ENCODE measurements around the gene BEAN1. TPM values are rescaled to one million over a fixed set of nuclear protein-coding genes. Genes with fewer than 3 reads are reported as not detected.

The BEAN1 gene
- total RNA-seq, 1 experiment from 2014 or later = not detected

DNA sequence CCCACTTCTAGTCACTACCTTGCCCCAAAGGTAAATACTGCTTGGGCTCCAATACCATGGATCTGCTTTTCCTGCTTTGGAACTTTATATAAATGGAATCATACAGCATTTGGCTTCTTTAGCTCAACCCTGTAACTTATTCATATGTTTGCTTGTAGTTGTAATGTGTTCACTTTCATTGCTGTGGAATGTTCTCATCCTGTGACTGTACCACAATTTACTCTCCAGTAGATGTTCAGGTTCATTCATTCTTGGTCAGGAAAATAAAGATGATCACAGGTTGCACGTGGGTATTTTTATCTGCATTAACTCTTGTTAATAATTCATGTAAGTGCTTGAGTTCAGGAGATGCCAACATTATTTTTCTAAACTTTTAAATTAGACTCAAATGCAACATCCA, 6.7 kb upstream of the BEAN1 start:
- CTCF ChIA-PET = no interaction called here
- H3K27ac Mint-ChIP-seq = no peak overlapping the region
- peaks cover 17% of the 10 kb centered on the region for H3K9me3 Mint-ChIP-seq
- no peaks in the 10 kb centered on the region for H3K4me1 Mint-ChIP-seq
- POLR2A ChIA-PET = no interaction called here
- ATAC-seq (no peak), DNase-seq (ENCODE audit: low spot score) (no peak)
- no peak for TF ChIP-seq ZBTB21 (CRISPR knock-in tag; IDR thresholded peaks at IDR 0.05; ENCODE audit: borderline replicate concordance)
- TF ChIP-seq, protein P1, sequence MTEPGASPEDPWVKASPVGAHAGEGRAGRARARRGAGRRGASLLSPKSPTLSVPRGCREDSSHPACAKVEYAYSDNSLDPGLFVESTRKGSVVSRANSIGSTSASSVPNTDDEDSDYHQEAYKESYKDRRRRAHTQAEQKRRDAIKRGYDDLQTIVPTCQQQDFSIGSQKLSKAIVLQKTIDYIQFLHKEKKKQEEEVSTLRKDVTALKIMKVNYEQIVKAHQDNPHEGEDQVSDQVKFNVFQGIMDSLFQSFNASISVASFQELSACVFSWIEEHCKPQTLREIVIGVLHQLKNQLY (CRISPR knock-in tag; IDR thresholded peaks at IDR 0.05) = no peak
- TF ChIP-seq, protein P2, sequence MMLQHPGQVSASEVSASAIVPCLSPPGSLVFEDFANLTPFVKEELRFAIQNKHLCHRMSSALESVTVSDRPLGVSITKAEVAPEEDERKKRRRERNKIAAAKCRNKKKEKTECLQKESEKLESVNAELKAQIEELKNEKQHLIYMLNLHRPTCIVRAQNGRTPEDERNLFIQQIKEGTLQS (CRISPR knock-in tag; conservative IDR thresholded peaks at IDR 0.05) = no peak
- TF ChIP-seq, protein P3, sequence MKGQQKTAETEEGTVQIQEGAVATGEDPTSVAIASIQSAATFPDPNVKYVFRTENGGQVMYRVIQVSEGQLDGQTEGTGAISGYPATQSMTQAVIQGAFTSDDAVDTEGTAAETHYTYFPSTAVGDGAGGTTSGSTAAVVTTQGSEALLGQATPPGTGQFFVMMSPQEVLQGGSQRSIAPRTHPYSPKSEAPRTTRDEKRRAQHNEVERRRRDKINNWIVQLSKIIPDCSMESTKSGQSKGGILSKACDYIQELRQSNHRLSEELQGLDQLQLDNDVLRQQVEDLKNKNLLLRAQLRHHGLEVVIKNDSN (CRISPR knock-in tag; IDR thresholded peaks at IDR 0.05) = no peak
- TF ChIP-seq, protein P4, sequence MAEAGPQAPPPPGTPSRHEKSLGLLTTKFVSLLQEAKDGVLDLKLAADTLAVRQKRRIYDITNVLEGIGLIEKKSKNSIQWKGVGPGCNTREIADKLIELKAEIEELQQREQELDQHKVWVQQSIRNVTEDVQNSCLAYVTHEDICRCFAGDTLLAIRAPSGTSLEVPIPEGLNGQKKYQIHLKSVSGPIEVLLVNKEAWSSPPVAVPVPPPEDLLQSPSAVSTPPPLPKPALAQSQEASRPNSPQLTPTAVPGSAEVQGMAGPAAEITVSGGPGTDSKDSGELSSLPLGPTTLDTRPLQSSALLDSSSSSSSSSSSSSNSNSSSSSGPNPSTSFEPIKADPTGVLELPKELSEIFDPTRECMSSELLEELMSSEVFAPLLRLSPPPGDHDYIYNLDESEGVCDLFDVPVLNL (CRISPR knock-in tag; IDR thresholded peaks at IDR 0.05; ENCODE audit: borderline replicate concordance, low read depth) = no peak
- TF ChIP-seq ZNF423 (CRISPR knock-in tag; IDR thresholded peaks at IDR 0.05) = no peak
- peaks cover 58% of the 10 kb centered on the region for H3K27me3 Mint-ChIP-seq (ENCODE audit: low read depth)
- H3K4me3 Mint-ChIP-seq = no peak overlapping the region
- peaks cover 7% of the 10 kb centered on the region for H3K36me3 Mint-ChIP-seq

DNA sequence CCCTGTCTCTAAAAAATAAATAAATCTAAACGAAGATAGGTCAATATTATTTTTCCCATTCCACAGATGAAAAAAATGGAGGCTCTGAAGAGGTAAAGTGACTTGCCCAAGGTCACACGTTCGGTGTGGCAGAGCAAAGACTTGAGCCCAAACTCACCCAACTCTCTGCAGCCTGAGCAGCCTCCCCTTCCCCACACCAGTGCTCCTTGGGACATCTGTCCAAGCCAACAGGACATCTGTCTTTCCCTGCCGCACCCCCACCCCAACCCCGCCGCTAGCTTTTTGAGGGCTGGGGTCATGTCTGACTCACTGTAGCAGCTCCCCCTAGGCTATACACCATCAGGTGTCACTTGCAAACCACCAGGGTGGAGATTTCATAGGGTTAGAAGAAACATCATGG, 5.2 kb upstream of the BEAN1 start:
- no peak overlapping the region for H3K4me3 Mint-ChIP-seq
- H3K27me3 Mint-ChIP-seq (ENCODE audit: low read depth) = peaks cover 69% of the 10 kb centered on the region
- ATAC-seq (no peak), DNase-seq (ENCODE audit: low spot score) (no peak)
- H3K9me3 Mint-ChIP-seq = peaks cover 13% of the 10 kb centered on the region
- H3K36me3 Mint-ChIP-seq = peaks cover 4% of the 10 kb centered on the region
- ChIA-PET POLR2A (no interaction called here), CTCF (no interaction called here)
- H3K4me1 Mint-ChIP-seq = no peaks in the 10 kb centered on the region
- TF ChIP-seq RELA (CRISPR knock-in tag; IDR thresholded peaks at IDR 0.05; ENCODE audit: borderline replicate concordance) (no peak), KAT7 (CRISPR knock-in tag; IDR thresholded peaks at IDR 0.05; ENCODE audit: borderline replicate concordance) (no peak), ZNF121 (CRISPR knock-in tag; IDR thresholded peaks at IDR 0.05) (no peak), ZNF138 (CRISPR knock-in tag; conservative IDR thresholded peaks at IDR 0.05) (no peak), RORB (CRISPR knock-in tag; IDR thresholded peaks at IDR 0.05) (no peak), SMAD4 (CRISPR knock-in tag; IDR thresholded peaks at IDR 0.05) (no peak), FOXP1 (CRISPR knock-in tag; IDR thresholded peaks at IDR 0.05; ENCODE audit: borderline replicate concordance) (no peak), ZNF263 (CRISPR knock-in tag; IDR thresholded peaks at IDR 0.05; ENCODE audit: low read depth) (no peak), SP1 (CRISPR knock-in tag; conservative IDR thresholded peaks at IDR 0.05) (no peak), TP53 (CRISPR knock-in tag; IDR thresholded peaks at IDR 0.05) (no peak), GABPB1 (CRISPR knock-in tag; IDR thresholded peaks at IDR 0.05) (no peak)
- TF ChIP-seq, protein P5, sequence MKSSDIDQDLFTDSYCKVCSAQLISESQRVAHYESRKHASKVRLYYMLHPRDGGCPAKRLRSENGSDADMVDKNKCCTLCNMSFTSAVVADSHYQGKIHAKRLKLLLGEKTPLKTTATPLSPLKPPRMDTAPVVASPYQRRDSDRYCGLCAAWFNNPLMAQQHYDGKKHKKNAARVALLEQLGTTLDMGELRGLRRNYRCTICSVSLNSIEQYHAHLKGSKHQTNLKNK (CRISPR knock-in tag; IDR thresholded peaks at IDR 0.05) = no peak
- TF ChIP-seq, protein P6, sequence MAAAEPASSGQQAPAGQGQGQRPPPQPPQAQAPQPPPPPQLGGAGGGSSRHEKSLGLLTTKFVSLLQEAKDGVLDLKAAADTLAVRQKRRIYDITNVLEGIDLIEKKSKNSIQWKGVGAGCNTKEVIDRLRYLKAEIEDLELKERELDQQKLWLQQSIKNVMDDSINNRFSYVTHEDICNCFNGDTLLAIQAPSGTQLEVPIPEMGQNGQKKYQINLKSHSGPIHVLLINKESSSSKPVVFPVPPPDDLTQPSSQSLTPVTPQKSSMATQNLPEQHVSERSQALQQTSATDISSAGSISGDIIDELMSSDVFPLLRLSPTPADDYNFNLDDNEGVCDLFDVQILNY (CRISPR knock-in tag; IDR thresholded peaks at IDR 0.05) = no peak
- TF ChIP-seq, protein P7, sequence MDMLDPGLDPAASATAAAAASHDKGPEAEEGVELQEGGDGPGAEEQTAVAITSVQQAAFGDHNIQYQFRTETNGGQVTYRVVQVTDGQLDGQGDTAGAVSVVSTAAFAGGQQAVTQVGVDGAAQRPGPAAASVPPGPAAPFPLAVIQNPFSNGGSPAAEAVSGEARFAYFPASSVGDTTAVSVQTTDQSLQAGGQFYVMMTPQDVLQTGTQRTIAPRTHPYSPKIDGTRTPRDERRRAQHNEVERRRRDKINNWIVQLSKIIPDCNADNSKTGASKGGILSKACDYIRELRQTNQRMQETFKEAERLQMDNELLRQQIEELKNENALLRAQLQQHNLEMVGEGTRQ (CRISPR knock-in tag; IDR thresholded peaks at IDR 0.05) = no peak
- TF ChIP-seq, protein P8, sequence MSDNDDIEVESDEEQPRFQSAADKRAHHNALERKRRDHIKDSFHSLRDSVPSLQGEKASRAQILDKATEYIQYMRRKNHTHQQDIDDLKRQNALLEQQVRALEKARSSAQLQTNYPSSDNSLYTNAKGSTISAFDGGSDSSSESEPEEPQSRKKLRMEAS (CRISPR knock-in tag; IDR thresholded peaks at IDR 0.05) = no peak
- TF ChIP-seq, protein P9, sequence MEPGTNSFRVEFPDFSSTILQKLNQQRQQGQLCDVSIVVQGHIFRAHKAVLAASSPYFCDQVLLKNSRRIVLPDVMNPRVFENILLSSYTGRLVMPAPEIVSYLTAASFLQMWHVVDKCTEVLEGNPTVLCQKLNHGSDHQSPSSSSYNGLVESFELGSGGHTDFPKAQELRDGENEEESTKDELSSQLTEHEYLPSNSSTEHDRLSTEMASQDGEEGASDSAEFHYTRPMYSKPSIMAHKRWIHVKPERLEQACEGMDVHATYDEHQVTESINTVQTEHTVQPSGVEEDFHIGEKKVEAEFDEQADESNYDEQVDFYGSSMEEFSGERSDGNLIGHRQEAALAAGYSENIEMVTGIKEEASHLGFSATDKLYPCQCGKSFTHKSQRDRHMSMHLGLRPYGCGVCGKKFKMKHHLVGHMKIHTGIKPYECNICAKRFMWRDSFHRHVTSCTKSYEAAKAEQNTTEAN (CRISPR knock-in tag; IDR thresholded peaks at IDR 0.05) = no peak
- TF ChIP-seq, protein P10, sequence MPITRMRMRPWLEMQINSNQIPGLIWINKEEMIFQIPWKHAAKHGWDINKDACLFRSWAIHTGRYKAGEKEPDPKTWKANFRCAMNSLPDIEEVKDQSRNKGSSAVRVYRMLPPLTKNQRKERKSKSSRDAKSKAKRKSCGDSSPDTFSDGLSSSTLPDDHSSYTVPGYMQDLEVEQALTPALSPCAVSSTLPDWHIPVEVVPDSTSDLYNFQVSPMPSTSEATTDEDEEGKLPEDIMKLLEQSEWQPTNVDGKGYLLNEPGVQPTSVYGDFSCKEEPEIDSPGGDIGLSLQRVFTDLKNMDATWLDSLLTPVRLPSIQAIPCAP (CRISPR knock-in tag; IDR thresholded peaks at IDR 0.05) = no peak
- no peak overlapping the region for H3K27ac Mint-ChIP-seq

All from WTC11 (cell line).